Epidermal melanocyte (primary cell): ENCODE data around the gene ZFYVE28.
A peak's percentile ranks its signal among the peaks of the same experiment; 100 is the strongest.

Experiments
- DNase-seq: peaks from one replicate; pipeline ENCODE4 v3.0.0; 2011; ENCODE audit warnings: low spot score; ENCODE audit not compliant: insufficient read length

ZFYVE28 gene

DNA sequence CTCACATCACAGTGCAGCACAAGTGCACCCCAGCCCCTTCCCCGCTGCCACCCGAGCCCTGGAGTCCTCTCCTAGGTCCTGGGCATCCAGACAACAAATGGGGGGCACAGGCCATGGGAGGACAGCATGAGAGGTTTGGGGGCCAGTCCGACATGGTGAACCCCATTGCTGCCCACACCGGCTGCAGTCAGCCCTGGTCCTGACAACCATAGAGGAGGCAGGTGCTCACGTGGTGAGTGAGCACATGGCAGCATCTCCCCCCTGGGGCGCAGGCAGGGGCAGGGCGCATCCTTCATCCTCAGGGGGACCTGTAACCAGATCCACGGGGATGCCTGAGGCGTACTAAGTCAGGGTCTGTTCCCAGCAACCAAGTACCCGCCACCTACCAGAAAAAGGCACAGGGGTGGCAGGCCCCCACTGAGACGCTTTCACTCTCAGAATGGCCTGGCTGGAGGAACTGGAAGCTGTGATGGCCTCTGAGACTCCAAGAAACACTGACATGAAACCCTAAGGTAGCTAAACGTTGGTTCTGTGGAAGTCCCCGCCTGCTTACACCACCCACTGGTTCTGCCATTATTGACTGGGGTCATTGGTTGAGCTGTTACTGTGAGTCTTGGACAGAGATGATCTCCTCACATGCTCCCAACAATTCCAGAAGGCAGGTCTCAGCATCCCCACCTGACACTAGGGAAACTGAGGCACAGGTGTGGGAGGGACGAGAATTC lies 6.5 kb downstream of the ZFYVE28 start:
- no peak for DNase-seq

DNA sequence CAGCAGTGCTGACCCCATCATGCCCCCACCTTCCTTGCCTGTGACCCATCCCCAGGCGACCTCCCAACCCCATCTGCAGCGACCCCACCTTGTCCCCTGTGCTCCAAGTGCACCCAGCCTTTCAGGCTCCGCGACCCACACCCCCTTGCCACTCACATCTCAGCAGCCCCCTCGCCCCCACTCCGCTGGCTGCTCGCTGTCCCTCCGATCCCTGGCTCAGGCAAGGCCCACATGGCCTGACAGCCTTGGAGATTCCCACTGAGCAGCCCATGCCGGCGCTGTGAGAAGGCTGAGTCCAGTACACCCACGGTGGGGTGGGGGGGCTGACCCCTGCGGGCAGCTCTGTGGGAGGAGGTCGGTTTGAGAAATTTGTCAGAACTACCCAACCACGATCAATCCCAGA lies 9.1 kb downstream of the ZFYVE28 start:
- no peak for DNase-seq

DNA sequence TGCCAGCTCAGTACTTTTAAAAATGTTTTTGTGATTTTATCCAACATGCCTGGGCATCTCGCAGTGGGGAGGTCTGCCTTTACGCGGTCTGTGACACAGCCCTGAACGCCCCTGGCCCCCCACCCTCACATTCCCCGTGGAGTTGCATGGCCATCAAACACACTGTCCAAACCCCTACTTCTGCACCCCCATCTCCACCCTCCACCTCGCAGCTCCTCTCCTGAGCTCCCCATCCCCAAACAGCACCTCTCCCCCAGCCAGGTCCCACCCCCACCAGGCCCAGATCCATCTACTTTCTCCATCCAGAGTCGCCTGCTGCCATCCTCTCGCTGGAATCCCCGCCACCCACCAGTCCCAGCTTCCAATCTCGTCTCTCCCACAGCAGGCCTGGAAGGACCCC lies 9.5 kb downstream of the ZFYVE28 start:
- no peak for DNase-seq

DNA sequence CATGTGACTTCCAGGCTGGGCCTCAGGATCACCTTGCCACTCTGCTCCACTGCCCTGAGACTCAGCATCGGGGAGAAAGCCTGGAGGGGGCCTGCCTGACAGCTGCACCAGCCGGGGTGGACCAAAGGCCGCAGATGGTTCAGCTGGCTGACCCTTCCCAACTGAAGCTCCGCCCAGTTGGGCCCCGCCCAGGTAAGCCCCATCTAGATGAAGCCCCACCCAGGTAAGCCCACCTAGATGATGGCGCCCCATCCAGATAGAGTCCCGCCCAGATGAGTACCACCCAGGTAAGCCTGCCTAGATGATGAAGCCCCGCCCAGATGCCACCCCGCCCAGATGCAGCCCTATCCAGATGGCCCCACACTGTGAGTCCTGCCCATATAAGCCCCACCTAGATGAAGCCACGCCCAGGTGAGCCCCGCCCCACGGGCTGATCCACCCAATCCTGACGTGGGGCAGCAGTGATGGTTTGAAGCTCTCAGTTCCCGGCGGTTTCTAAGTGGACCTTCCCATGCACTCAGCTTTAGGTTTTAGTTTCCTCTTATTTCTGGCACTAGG lies 10.0 kb downstream of the ZFYVE28 start:
- DNase-seq, result no peak

DNA sequence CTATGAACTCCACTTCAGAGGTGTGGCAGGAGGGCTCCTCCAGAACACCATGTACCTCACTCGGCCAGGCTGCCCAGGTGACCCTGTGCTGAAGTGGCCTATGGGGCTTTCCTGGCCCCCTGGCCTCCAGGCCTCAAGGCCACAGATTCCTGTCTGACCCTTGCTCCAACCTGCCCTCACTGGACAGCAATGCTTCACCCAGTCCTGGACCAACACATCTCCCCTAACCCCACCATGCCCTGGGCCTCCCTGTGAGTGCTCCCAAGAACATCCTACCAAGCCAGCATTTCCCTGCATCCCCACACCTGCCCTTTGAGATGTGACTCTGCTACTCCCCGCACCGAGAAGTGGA lies 10.5 kb downstream of the ZFYVE28 start:
- DNase-seq, result no peak

DNA sequence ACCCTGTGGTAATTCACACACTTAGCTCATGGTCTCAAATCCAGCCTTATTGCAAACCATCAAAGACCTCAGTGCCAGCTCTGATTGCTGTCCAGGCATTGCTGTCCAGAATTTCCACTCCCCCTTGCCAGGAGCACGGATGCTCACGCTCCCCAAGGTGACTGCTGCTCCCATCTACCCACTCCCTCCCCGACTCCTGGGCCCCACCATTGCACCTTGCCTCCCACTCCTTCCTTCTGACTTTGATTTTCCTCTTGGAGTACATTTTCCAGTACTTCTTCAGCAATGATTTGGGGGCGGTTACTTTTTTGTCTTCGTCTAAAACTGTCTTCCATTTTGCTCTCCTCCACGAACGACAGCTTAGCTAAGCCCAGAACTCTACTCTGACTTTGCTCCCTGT lies 11.5 kb downstream of the ZFYVE28 start:
- no peak for DNase-seq

DNA sequence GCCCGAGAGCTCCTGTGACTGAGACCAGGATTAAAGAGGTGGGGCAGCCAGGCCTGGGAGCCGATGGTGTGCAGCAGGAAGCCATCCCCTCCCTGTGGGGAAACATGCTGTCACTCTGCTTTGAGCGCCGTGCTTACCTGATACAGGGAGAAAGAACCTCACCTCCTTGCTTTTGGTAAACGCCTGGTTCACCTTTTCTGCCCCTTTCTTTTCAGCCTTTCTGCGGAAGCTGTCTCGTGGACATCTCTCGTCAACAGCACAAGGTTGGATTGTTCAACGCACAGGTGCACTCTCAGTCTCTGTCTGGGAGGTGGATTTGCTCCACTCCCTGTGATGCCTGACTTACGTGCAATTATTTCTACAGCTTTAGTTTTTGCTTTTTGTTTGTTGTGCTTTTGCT lies 12.0 kb downstream of the ZFYVE28 start:
- no peak for DNase-seq

DNA sequence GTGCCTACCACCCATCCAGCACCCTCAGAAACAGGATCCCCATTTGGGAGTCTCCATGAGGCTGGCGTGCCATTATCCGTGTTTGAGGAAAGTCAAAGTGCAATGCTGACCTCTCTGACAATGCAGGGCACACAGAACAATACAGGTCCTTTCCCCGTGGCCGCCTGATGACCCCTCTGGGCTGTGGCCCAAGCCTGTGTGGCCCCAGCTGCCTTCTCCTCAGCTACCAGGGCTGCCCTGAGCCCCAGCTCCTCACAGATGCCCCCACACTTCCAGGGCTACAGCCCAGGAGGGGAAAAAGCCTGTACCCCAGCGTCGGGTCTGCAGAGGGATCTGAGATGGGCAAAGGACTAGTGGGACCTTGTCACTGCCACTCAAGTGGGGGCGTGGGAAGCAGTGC lies 15.5 kb downstream of the ZFYVE28 start:
- no peak for DNase-seq

DNA sequence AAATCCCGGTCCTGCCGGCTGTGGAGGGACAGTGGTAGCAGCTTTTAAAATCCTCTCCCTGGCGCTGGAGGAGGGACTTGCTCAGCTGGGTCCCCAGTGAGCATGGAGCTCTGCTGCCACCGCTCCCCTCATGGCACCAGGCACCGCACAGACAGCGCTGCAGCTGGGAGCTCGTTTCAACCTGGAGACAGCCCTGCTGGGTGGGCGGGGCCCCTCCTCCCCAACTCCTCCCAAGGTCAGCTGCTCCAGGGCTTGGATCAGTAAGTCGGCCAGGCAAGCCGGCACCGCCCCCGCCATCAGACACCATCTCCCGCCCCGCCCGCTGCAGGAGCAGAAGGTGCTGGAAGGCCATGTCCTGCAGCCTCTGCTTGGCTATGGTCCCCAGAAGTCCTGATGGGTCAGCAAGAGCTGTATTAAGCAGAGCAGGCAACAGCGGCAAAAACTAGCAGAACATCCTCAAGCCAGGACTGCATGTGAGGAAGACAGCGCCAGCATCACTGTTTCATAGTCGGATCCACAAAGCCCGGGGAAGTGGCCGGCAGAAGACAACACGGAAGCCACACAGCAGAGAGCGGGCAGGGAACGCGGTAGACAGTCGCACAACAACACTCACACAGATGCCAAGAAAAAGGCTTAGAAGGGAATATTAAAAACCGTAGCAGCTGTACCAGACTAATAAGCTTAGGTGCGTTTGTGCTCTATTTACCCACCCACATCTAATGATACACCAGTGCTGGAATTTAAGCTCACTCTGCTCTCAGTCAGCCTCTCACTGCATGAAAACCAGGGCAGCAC lies 16.2 kb downstream of the ZFYVE28 start:
- peak; percentile 33 for DNase-seq

DNA sequence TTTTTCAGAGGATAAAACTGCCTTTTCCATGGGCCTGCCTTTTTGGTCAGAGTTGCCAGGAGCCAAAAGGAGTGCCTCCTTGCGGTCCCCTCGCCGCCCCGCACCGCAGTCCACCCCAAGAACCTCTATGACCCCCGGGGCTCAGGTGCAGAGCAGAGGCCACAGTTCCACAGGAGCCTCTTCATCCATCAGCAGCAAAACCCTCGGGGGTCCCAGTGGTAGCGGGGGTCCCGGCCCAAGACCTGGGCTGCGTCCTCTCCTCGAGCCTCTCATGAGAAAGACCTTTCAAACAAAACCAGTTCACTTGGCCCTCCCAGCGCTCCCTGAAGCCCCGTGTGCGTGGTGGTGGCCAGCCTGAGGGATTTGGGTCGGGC lies 16.8 kb downstream of the ZFYVE28 start:
- no peak for DNase-seq

DNA sequence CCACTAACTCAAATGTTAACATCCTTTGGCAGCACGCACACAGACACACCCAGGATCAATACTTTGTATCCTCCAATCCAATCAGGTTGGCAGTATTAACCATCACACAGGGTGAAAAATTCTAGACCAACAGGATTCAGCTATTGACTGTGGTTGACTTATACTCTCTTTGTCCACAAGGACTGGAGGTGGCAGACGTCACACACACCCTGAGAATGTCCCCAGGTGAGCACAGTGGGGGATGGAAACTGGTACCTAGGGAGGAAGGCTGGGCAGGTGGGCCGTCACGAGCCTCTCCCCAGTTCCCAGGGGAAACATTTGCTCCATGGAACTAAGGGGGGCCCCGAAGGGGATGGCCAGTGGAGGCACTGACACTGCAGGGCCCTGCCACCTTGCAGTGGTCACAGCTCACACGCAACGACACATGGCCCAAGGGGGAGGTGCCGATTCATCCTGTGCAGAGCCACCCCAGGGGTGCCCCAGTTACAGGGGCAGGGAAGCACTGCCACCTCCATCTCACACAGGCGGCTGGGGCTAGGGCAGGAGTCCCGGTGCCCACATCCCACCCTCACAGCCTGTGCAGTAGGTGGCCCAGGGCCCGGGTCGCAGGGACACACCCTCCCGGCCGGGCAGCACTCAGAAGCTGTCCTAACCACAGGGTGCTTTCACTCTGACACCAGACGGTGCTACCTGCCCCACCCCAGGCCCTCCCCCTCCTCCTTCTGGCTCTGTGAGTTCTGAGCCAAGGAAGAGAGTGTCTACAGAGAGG lies 17.4 kb downstream of the ZFYVE28 start:
- DNase-seq, result no peak

DNA sequence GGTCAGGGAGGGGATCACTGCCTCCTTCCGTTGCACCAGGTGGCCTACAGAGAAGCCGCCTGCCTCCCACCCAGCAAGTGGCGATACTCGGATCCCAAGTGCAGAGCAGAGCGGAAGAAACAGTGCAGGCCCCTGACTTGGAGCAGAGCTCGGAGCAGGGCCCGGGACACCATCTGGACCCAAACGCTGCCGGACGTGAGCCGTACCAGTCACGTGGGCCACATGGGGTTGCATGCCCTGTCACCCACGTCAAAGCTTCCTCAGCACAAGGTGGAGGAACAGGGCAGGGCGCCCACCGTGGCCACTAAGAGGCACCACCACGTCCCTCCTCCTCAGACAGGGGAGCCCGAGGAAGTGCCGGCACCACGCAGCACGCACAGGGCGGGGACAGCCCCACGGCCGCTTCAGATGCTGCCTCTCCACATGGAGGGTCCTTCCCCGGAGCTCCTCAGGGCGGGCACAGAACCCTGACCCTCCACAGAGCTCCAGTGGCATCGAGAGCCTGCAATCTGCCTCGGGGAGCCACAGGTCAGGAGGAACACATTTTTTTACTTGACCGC lies 18.7 kb downstream of the ZFYVE28 start:
- no peak for DNase-seq

DNA sequence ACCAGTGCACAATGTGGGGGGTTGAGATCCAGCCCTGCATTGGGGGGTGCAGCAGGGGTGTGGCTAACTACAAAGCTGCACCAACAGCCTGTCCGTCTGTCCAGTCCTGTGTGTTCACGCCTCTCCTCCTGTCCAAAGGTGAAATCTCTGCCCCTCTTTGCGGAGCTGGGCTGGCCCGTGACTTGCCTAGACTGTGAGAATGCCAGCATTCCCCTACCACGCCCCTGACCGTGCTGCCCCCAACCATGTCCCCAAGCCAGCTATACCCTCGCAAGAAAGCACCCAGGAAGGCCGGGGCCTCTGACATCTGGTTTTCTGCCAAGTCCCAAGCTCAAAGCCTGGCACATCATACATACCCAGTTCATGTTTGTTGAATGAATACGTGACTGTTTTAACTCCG lies 19.2 kb downstream of the ZFYVE28 start:
- no peak for DNase-seq

DNA sequence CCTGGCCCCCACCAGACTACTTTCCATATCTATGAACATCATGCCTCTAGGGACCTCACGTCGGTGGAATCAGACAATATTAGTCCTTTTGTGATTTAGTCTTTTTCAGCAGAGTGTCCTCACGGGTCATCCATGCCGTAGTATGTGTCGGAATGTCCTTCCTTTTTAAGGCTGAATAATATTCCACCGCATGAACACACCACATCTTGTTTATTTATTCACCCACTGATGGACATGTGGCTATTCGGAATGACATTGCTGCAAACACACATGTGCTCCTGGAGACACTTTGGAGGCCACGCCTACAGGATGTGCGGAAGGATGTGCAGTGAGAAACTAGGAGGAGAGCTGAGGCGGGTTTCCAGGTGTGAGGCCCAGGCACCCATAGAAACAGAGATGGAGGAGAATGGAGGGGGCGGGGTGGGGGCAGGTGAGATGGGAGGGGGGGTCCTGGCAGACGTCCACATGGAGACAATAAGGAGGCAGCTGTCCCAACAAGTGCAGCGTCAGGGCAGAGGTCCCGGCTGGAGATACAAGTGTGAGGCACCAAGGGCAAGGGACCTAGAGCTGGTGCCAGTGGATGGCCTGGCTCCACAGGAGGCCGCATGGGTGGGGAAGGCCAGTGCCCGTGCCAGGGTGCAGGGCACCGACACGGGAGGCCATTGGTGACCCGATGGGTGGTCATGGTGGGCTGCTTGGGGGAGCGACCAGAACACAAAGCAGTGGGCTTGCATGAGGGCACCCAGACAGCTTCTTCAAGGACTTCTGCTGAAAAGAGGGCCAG lies 20.7 kb downstream of the ZFYVE28 start:
- no peak for DNase-seq

DNA sequence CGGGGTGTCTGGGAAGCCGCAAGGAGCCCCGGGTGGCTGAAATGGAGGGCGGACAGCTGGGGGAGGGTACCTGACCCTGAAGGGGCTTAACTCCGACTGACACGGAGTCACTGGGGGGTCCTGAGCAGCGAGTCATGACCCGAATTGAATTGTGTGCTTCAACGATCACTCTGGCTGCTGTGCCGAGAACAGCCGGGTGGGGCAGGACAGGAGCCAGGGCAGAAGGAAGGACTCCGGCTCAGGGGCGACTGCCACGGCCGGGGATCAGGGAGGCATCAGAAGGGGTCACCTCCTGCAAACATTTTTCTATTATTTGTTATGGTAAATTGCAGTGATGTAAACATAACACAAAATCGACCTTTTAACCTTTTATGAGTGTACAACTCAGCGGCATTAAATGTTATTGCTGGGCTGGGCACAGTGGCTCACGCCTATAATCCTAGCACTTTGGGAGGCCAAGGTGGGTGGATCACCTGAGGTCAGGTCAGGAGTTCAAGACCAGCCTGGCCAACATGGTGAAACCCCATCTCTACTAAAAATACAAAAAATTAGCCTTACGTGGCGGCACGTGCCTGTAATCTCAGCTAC lies 21.6 kb downstream of the ZFYVE28 start:
- DNase-seq, result no peak

DNA sequence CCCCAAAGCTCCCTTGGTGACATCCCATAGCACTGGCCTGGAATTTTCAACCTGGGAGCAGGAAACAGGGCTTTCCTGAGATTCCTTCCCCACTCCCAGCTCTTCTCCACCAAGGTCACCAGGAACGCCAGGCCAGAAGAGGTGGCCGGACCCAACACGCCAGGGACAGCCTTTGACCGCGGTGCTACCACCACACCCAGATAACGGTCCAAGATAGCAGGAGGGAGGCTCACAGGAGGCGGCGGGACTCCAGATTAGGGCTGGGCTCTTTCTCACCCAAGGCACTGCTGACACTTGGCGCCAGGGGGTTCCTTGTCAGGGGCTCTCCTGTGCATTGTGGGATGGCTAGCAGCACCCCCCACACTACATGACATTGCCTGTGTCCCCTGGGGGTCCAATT lies 22.9 kb downstream of the ZFYVE28 start:
- DNase-seq, result no peak

DNA sequence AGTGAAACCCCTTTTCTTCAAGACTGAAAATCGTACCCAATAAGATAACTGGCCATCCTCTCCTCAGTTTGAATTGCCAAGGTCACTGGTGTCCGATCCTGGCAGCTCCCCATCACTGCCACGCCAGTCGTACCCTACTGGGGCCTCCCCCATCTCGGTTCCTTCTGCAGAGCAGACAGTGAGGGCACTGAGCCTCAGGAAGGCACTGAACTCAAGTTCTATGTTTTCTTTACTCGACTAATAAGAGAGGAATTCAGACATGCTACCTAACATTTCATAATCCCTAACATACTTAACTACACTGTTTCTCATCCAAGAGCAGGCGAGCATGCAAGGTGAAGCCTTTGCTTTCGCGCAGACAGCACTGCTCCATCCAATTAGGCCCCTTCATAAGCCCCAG lies 23.4 kb downstream of the ZFYVE28 start:
- no peak for DNase-seq

DNA sequence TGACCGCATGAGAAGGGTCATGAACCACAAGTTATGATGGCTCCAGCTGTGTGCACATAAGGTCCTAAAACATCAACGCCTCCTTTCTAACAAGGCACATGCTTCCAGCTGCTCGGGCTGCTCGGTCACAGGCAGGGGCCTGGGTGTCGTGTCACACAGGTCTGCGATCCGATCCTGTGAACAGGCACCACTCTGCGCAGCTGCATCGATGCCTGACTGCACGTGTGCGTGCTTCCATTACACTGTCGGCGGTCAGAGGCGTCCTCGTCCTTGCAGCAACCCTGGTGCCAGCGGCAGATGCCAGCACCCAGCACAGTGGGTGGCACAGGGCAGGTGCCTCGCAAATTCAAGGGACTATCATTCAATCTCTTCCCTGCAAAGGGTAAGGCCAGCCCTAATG lies 23.9 kb downstream of the ZFYVE28 start:
- DNase-seq, result no peak

DNA sequence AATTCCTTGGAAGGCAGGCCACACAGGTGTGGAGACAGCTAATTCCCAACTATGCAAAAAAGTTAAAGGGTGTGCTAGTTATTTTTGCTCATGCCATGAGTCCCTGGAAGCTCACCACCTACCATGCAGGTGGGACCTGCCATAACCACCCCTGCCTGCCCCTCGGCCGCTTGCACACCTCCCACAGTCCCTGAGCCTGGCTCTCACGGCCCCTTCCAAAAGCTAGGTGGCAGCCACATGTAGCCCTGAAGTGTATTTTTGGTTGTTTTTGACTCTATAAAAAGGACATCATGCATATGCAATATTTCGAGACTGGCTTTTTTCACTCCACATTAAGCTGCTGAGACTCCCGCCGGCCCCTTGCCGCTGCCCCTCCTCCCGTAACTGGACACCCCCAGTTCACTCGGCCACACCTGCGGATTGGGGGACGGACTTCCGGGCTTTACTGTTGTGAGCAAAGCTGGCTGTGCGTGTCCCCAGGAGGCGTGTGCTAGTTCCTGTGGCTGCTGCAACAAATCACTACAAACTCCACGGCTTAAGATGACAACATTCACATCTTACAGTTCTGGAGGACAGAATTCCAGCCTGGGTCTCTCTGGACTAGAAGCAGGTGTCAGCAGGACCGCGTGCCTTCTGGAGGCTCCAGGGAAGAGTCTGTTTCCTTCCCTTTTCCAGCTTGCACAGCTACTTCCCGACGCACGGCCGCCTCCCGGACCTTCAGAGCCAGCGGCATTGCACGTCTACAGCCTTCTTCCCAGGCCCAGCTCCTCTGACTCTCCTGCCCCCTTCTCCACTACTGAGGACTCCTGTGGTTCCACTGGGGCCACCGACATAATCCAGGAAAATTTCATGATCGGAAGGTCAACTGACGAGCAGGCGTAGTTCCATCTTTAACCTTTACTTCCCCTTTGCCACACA lies 24.8 kb downstream of the ZFYVE28 start:
- no peak for DNase-seq
